Stimulated activated CD8-positive, alpha-beta memory T cell treated with anti-CD3 and anti-CD28 coated beads, Interleukin-4, amount 100 ng/mL, for 4 hours (primary cell): Measurements from ENCODE around the gene KPRP.

Source experiments
- DNase-seq, 2 donors: peaks; one replicate each; pipeline ENCODE4 v3.0.0-alpha.2; 2020; ENCODE audit warnings: low read depth in 2 of 2, low spot score in 1 of 2

KPRP gene

DNA sequence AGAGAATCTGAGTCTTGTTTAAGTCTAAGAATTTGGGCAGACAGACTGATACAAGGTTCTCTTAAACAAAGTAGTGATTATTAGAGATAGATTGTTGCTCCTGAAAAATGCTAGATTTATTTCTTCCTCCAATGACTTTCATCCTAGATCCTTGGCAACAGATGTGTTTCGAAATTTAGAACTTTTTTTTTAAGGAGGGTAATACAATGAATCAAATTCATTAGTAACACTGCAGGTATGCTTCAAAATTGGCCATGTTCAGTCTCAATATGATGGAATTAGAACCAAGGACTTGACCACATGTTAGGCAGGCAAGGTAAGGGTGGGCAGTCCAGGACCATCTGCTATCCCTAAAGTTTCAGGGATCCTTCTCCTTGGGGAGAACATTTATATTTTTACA is 12.6 kb downstream of the KPRP start:
- no peak for DNase-seq

- DNase-seq: no peak
Measured at GRCh38 chr1:152774875-152775274, 17.1 kb downstream of the KPRP start, which contains the start of gene LCE1F. LCE1F (plus strand) TSS chr1:152775140; CDS start chr1:152776372, 1,232 bp downstream.

DNA sequence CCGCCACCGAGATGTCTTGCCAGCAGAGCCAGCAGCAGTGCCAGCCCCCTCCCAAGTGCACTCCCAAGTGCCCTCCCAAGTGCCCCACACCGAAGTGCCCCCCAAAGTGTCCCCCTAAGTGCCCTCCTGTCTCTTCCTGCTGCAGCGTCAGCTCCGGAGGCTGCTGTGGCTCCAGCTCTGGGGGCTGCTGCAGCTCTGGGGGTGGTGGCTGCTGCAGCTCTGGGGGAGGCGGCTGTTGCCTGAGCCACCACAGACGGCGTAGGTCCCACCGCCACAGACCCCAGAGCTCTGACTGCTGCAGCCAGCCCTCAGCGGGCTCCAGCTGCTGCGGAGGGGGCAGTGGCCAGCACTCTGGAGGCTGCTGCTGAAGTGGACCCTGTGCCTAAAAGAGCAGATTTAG is 18.5 kb downstream of the KPRP start:
- DNase-seq: no peak

DNA sequence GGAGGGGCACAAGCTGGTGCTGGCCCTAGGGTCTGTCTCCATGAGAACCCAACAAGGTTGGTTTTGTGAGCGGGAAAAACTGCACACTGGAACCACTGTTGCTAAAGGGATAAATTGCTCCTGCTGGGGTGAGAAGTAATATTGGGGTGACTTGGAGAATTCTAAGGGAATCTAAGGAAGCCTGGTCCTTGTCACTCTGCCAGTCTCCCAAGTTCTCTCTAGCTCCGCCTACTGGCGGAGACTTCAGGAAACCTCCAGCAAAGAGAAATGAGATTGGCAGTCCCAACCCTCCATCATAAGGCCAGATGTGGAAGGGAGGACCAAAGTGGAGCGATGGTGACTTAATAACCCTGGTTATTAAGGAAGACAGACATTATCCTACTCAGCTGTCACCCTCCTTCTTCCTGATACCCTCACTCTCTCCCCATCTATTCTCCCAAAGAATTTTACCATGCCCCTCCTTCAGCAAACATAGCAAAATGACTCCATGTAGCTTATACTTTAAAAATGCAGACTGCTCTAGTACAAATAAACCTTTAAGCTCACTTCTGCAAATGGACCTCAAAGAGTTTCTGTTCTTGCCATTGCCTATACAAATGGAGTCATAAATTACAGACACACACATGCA is 19.8 kb downstream of the KPRP start:
- no peak for DNase-seq

GRCh38 chr1:152783095-152783494 is 25.3 kb downstream of the KPRP start:
- DNase-seq: no peak

DNA sequence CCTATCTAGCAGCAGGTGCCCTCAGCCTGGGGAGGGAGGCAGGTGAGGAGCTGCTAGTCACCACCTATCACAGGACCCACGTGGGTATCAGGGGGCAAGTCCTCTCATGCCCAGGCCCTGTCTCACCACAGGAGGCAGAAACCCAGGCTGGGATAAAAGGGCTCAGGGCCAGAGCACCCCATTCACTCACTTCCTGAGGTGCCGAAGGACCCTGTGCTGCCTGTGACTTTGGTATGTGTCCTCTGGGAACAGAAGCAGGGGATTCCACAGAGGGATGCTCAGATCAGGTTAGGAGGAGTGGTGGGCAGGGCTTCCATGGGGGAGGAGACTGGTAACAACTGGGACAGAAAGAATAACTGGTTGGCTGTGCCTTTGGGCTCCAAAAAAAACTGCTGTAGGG is 28.3 kb downstream of the KPRP start, which contains the start of gene LCE1E:
TSS of gene LCE1E (plus strand) at position 181 of the 400 bp plus-strand sequence. CDS start 1,043 bp downstream, outside the sequence.
- DNase-seq: no peak

DNA sequence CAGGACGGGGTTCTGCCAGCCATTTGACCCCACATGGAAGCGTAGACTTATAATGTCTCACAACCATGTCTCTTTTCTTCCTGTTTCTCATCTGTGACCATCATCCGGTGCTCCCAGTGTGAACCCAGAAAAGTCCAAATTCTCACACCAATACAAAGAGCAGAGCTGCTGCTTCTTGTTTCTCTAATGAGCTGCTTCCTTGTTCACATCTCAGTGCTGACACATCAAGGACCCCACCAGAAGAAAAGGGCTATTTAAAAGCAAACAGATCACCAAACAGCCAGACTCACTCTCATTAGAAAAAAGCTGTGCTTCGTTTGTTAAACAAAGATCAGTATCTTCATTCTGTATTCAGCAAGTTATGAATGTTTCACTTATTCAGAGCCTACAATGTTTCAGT is 37.9 kb downstream of the KPRP start:
- no peak for DNase-seq

DNA sequence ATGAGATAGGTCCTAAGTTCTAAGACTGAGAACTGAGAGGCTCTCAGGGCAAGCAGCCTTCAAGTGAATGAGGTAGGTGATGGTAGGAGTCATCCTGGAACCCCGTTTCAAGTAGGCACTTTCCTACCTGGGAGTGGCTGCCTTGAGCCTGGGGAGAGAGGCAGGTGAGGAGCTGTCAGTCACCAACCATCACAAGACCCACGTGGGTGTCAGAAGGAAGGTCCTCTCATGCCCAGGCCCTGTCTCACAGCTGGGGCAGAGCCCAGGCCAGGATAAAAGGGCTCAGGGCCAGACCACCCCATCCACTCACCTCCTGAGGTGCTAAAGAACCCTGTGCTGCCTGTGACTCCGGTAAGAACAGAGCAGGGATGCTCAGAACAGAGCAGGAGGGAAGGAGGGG is 38.6 kb downstream of the KPRP start, which contains the start of gene LCE1D:
TSS of gene LCE1D (plus strand) at position 301 of the 400 bp plus-strand sequence. CDS start 1,074 bp downstream, outside the sequence.
- no peak for DNase-seq

DNA sequence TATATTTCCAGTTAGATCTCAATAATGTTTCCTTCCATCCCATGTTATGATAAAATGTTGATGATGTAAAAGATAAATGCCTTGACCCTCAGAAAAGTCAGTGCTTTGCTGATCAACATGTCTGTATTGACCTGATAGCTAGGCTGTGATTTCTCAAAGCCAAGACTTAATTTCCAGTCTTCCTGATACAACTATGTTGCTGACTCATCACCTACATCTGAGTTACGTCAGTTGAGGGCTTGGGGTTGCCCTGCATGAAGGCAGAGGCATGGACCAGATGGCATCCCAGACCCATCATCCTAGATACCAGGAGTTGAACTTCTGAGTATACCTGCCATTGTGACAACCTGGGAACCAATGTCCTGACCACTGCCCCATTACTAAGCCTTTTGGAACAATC is 43.5 kb downstream of the KPRP start:
- no peak for DNase-seq

GRCh38 chr1:152806576-152806975 is 48.8 kb downstream of the KPRP start, which contains the start of gene LCE1C:
LCE1C (minus strand) TSS chr1:152806651; CDS start chr1:152805478, 1,173 bp downstream.
- DNase-seq: no peak

GRCh38 chr1:152811050-152811449 is 53.2 kb downstream of the KPRP start:
- DNase-seq: no peak
